C1 segment of cervical spinal cord (tissue), 14 donors: ENCODE measurements around the gene SPTA1.

Experiments used
- DNase-seq, 14 donors: peaks; one replicate each; lab custom pipeline; 2025; lab: John Stamatoyannopoulos, UW

SPTA1 gene

DNA sequence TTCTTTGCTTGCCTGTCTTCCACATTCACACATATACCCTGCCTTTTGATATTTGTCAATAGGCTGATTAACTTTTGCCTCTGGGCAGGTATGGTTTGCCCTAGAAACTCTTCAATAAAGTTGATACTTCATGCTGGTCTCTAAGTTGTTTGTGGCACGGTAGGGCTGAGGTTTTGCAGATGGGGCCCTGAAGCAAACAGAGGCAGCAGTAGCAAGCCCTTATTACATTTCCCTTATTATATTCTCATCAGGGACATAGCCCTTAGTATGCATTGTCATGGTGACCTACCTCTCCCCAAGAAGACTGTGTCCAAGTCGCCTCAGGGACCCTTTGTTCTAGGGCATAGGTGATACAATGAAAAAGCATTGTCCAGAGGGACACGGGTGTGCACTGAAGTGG, 116.0 kb downstream of the SPTA1 start, which contains the start of gene OR6P1:
Gene OR6P1 (minus strand): TSS at position 101 of the 400 bp plus-strand sequence. CDS start 6,976 bp downstream, outside the sequence.
- no peak for DNase-seq

GRCh38 chr1:158564608-158565007, 121.9 kb downstream of the SPTA1 start:
- DNase-seq = no peak

DNA sequence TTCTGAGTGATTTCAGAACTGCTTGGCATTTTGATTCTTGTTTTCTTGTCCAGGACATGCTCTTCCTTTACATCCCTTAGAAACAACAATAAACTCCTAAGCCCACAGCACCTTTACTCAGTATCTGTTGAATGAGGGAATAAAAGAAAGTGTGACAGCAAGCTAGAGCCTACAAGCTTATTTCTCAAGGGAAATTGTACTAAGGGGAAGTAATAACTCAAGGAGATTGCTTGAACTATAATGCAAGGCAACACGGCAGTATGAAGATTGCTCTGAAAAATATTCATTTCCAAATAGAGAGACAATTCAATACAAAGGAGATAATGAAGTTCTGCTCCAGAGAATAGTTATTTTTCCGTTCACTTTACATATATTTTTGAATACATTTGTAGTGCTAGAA, 122.7 kb downstream of the SPTA1 start:
- DNase-seq = no peak
